Heart left ventricle (tissue), 13 donors: ENCODE data around the gene DDX51.

Source experiments
- POLR2A ChIP-seq, 2 donors: fragments of 450-650 bp; IDR thresholded peaks; one replicate each; pipeline ENCODE4 v1.6.1; 2017; ENCODE audit warnings: antibody characterized with exemption in 2 of 2, mild to moderate bottlenecking in 2 of 2, moderate library complexity in 2 of 2
- TF ChIP-seq, protein P1 (sequence below), 12 donors: fragments of 200-600 bp; sonication (generic) in 4 of 12; IDR thresholded peaks; one replicate each; pipeline versions ENCODE4 v1.5.0 to v1.8.0; 2018 to 2022; ENCODE audit warnings: antibody characterized with exemption in 12 of 12, mild to moderate bottlenecking in 5 of 12
- donor health status: ischemic (EF 13 %, LVEDD 7.1; RV severe dilation, severe dysfunction).
- donor health status: DM: no; HTN: yes; CAD: no.
- donor health status: DM: no; HTN: no; CAD: no.
- donor health status: ischemic (EF 25% LVEDD 6.9; RV normal size, moderate dysfunction).
- donor health status: ischemic (EF 25% LVEDD 5.7; RV mildly dilated, moderate dysfunction).
- donor health status: ischemic (EF 35%, LVEDD 5.7; RV mildly dilated, moderate dysfunction).
- donor health status: nonischemic (EF 11% LVEDD 7.7; RV severe dilation, severe dysfunction).
- donor health status: DM: yes; HTN: yes; CAD: no.
- donor health status: PGD.
- donor health status: ischemic (EF 29% LVEDD 5.4; RV normal size, mild dysfunction).
- donor health status: nonischemic (EF 23%, LVEDD 6.1; RV moderate dilation, normal function).

DNA sequence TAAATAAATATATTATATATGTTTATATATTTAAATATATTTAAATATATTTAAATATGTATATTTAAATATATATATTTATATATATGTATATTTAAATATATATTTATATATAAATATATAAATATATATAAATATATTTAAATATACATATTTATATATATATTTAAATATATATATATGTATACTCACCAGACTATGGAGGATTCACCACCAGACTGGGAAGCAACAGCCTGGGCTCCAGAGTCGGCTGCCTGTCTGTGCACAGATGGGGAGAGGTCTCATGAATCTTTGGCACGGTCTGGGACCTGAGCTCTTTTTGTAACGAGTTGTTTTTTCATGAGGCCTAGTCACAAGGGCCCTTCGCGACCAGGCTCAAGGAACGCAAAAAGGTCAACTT is 21.5 kb upstream of the DDX51 start:
- TF ChIP-seq POLR2A (IDR thresholded peaks at IDR 0.05): no peak
- TF ChIP-seq, protein P1, sequence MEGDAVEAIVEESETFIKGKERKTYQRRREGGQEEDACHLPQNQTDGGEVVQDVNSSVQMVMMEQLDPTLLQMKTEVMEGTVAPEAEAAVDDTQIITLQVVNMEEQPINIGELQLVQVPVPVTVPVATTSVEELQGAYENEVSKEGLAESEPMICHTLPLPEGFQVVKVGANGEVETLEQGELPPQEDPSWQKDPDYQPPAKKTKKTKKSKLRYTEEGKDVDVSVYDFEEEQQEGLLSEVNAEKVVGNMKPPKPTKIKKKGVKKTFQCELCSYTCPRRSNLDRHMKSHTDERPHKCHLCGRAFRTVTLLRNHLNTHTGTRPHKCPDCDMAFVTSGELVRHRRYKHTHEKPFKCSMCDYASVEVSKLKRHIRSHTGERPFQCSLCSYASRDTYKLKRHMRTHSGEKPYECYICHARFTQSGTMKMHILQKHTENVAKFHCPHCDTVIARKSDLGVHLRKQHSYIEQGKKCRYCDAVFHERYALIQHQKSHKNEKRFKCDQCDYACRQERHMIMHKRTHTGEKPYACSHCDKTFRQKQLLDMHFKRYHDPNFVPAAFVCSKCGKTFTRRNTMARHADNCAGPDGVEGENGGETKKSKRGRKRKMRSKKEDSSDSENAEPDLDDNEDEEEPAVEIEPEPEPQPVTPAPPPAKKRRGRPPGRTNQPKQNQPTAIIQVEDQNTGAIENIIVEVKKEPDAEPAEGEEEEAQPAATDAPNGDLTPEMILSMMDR (IDR thresholded peaks at IDR 0.05): no peak
